Astrocyte of the cerebellum (primary cell): ENCODE measurements around the gene MBD2.

Source experiments
- DNase-seq: peaks from one replicate; pipeline ENCODE4 v3.0.0-alpha.2; 2011; ENCODE audit warnings: low read depth
- H3K4me3 ChIP-seq: 2 replicates; pipeline ENCODE4 v1.5.1; 2011; ENCODE audit warnings: mild to moderate bottlenecking, low read depth, low read length, moderate library complexity
- CTCF ChIP-seq: IDR thresholded peaks from 2 replicates; pipeline ENCODE4 v1.5.1; 2012; ENCODE audit warnings: low read length, low read depth, moderate library complexity, mild to moderate bottlenecking; ENCODE audit errors: missing control alignments
- in situ Hi-C: cut with HindIII; loops from 2 replicates; pipeline ENCODE4 v1.10.0; 2017; ENCODE audit warnings: low sequenced_read_pairs

MBD2 gene

GRCh38 chr18:54203914-54204313, 20.6 kb downstream of the MBD2 start:
- H3K4me3 ChIP-seq = no peak overlapping the region
- in situ Hi-C loops = no loop called here
- TF ChIP-seq CTCF = no peak
- DNase-seq = no peak

GRCh38 chr18:54202851-54203250, 21.6 kb downstream of the MBD2 start:
- DNase-seq = no peak
- no peak overlapping the region for H3K4me3 ChIP-seq
- in situ Hi-C loops = no loop called here
- no peak for TF ChIP-seq CTCF

- no peak for TF ChIP-seq CTCF
- in situ Hi-C loops = no loop called here
Observed at GRCh38 chr18:54197747-54198411, 26.6 kb downstream of the MBD2 start.

GRCh38 chr18:54193786-54194185, 30.7 kb downstream of the MBD2 start:
- TF ChIP-seq CTCF = no peak
- in situ Hi-C loops = no loop called here

More at GRCh38 chr18:54197747-54198411, 26.6 kb downstream of the MBD2 start:
- DNase-seq = no peak
- no peak overlapping the region for H3K4me3 ChIP-seq

GRCh38 chr18:54192900-54193299, 31.6 kb downstream of the MBD2 start:
- in situ Hi-C loops = no loop called here
- H3K4me3 ChIP-seq = no peak overlapping the region
- no peak for DNase-seq
- no peak for TF ChIP-seq CTCF

More at GRCh38 chr18:54193786-54194185, 30.7 kb downstream of the MBD2 start:
- no peak overlapping the region for H3K4me3 ChIP-seq
- DNase-seq = no peak

GRCh38 chr18:54192415-54192814, 32.1 kb downstream of the MBD2 start:
- H3K4me3 ChIP-seq = no peak overlapping the region
- no peak for TF ChIP-seq CTCF
- no peak for DNase-seq
- in situ Hi-C loops = no loop called here
